GM12875 (cell line): ENCODE data around the gene PAX8.
A peak's percentile ranks its signal among the peaks of the same experiment; 100 is the strongest.

Experiments used
- H3K4me3 ChIP-seq: one replicate; pipeline ENCODE4 v1.5.1; 2011; ENCODE audit warnings: low read depth, low read length, control low read depth
- TF ChIP-seq, protein P1 (sequence below): IDR thresholded peaks from 2 replicates; pipeline ENCODE4 v1.5.1; 2011; ENCODE audit warnings: low read depth, mild to moderate bottlenecking, control low read depth, inconsistent platforms, low read length, moderate library complexity, borderline replicate concordance; ENCODE audit not compliant: insufficient read depth

The PAX8 gene

DNA sequence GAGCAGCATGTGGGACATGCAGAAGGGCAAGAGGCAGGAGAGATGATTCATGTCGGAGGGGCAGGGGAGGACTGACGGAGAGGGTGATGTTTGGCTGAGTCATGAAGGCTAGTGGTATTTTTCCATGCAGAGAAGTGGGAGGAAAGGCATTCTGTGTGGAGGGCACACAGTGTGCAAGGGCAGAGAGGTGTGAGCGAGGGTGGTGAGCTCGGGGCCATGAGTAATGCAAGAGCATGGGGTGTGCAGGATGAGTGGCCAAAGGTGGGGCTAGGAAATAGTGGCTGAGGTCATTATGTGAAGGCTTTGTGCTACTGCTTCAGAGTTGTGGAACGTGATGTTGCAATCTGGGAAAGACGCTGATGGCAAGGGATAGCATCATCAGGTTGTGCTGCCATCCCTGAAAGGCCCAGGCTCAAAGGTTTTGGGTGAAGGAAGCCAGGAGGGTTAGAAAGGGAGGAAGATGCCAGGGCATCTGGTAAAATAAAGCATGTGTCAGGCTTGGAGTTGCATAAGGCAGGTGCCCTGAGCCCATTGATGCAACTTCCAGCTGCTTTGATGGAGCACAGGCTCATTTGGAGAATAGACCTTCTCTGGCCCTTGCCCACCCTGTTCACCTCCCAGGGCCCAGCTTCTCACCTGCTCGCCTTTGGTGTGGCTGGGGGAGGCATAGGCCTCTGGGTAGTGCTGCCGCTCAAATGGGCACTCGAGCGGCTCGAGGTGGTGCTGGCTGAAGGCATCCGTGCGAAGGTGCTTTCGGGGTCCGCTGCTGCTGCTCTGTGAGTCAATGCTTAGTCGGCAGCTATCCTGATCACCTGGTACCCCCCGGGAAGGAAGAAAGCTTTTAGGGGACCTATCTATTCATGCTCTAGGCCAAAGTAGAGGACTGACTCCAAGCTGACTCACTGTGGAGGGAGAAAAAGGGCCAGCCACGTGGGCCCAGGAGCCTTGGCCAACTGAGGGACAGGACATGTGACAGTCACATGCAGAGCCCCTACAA, 37.5 kb downstream of the PAX8 start:
- TF ChIP-seq, protein P1, sequence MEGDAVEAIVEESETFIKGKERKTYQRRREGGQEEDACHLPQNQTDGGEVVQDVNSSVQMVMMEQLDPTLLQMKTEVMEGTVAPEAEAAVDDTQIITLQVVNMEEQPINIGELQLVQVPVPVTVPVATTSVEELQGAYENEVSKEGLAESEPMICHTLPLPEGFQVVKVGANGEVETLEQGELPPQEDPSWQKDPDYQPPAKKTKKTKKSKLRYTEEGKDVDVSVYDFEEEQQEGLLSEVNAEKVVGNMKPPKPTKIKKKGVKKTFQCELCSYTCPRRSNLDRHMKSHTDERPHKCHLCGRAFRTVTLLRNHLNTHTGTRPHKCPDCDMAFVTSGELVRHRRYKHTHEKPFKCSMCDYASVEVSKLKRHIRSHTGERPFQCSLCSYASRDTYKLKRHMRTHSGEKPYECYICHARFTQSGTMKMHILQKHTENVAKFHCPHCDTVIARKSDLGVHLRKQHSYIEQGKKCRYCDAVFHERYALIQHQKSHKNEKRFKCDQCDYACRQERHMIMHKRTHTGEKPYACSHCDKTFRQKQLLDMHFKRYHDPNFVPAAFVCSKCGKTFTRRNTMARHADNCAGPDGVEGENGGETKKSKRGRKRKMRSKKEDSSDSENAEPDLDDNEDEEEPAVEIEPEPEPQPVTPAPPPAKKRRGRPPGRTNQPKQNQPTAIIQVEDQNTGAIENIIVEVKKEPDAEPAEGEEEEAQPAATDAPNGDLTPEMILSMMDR: no peak
- no peak overlapping the region for H3K4me3 ChIP-seq

DNA sequence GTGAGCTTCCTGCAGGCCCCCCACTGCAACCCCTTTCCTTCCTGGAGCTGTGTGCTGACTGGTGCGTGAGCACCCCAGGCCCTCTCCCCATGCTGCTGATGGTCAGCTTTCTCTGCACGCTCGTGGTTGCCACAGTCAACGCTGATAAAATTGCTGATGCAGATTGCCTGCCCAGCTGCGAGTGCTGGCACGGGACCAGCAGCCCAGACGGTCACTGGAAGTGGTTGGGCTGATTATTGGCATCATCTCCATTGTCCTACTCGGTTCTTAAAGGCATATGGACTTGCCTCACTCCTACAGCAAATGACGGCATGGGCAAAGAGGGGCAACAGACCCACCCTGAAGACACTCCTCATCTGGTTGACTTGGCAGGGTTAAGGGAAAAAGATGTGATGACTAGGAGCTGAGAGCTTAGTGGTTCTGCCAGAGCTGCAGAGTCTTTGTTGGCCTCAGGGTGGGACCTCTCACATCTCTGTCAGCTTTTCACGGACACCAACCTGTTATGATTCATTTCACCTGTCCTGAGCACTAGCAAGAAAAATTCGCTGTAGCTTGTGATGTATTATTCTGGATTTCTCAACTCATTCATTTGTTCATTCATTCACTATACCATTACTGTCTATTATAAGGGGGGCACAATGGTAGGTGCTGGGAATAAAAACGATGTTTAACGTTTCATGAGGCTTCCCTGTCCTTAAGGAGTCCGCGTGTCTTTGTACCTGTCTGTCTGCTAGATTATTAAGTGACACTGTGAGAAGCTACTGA, 38.4 kb downstream of the PAX8 start:
- TF ChIP-seq, protein P1: no peak
- H3K4me3 ChIP-seq: no peak overlapping the region

- H3K4me3 ChIP-seq: no peak overlapping the region
- TF ChIP-seq, protein P1: no peak
Observed at GRCh38 chr2:113238871-113239839, 39.6 kb downstream of the PAX8 start.

GRCh38 chr2:113237604-113238160, 41.0 kb downstream of the PAX8 start:
- H3K4me3 ChIP-seq: no peak overlapping the region
- TF ChIP-seq, protein P1: no peak

GRCh38 chr2:113236367-113237159, 42.2 kb downstream of the PAX8 start:
- TF ChIP-seq, protein P1: no peak
- peak overlapping the region; percentile 81 for H3K4me3 ChIP-seq

DNA sequence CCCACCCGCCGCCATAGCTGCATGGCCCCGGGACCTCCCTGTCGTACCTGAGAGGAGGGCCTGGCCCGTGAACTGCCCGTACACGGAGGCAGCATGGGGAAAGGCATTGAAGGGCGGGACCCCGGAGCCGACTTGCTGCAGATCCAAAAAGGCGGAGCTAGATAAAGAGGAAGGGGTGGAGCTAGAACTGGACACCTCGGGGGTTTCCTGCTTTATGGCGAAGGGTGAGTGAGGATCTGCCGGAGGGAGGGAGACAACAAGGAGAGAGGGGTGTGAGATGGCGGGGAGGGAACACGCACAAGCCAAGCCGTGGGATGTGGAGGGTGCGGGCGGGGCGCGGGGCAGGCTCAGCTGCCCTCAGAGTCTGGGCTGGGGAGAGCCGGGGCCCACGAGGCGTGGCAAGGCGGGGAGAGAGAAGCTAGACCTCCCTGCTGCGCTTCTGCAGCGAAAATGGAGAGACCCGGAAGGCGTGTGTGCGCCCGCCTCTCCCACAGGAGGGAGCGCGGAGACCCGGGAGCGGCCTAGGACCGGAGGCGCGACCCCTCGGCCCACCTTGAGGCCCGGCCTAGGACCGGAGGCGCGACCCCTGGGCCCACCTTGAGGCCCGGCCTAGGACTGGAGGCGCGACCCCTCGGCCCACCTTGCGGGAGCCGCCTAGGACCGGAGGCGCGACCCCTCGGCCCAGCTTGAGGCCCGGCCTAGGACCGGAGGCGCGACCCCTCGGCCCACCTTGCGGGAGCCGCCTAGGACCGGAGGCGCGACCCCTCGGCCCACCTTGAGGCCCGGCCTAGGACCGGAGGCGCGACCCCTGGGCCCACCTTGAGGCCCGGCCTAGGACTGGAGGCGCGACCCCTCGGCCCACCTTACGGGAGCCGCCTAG, 43.1 kb downstream of the PAX8 start:
- peak overlapping the region; percentile 81 for H3K4me3 ChIP-seq
